Inflammatory macrophage treated with lipopolysaccharide for 4 hours (primary cell): ENCODE data around the gene ZNF850.

Source experiments
- DNase-seq: peaks from one replicate; pipeline ENCODE4 v3.0.0-alpha.2; 2020

ZNF850 gene

GRCh38 chr19:36687214-36688056, 85.2 kb downstream of the ZNF850 start, which contains the start of gene ZNF567:
Gene ZNF567, plus strand, starts transcription at chr19:36687612. Its CDS starts 7,256 bp downstream, at chr19:36694868.
- DNase-seq: peak; percentile 97

DNA sequence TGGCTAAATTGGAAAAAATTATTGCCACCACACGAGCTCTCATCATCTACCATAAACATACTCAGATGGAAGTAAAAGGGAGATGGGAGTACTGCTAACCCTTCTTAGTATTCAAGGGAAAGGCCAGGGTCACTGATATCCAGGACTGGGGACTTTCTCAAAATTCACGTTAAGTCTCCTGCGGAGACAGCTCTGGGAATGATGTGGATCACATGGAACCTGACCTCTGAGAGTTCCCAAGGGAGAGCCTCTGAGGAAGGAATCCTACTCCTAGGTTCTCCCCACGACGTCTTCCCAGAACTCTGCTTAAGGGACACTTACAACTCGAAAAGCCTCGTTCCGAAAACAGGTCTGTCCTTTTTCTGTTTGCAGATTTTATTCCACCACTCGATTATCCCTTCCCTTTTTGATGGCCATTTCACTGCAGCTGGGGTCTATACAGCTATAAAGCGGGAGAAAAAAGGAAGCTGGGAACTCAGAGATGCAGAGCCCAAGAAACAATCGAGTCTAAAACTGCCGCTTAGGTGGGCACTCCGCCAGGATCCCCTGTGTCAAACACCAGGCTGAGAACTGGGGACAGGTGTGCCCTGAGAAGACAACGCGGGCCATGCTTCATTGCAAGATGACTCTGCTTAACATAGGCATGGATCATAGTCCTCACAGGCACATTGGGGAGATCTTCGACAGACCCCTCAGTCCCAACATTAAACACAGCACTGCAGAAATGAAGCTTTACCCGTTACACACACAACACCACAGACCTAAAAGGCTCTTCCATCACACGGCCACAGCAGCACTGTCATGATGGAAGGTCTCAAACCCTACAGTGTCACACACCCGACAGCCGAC, 86.0 kb downstream of the ZNF850 start:
- DNase-seq: no peak

- no peak for DNase-seq
Observed at GRCh38 chr19:36685835-36686234, 86.8 kb downstream of the ZNF850 start.

- DNase-seq: no peak
Observed at GRCh38 chr19:36679455-36679854, 93.2 kb downstream of the ZNF850 start.

DNA sequence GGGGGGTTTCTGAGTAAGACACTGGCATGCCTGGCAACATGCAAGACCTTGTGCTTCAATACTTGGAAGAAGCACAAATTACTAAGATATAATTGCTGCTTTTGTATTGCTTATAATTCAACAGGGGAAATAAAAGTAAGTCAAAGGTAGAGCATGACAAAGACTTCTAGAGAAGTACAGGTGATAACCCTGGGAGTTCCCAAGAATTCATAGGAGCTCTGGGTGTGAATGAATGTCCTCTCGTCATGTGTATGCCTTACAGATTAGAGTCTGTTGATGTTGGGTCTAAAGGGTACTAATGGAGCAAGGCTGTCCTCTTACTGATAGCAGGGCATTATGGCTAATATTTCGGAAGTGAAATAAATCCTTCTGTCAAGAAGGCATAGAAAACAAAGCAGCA, 98.4 kb downstream of the ZNF850 start:
- DNase-seq: no peak

- DNase-seq: no peak
Observed at GRCh38 chr19:36672368-36672767, 100.2 kb downstream of the ZNF850 start.

DNA sequence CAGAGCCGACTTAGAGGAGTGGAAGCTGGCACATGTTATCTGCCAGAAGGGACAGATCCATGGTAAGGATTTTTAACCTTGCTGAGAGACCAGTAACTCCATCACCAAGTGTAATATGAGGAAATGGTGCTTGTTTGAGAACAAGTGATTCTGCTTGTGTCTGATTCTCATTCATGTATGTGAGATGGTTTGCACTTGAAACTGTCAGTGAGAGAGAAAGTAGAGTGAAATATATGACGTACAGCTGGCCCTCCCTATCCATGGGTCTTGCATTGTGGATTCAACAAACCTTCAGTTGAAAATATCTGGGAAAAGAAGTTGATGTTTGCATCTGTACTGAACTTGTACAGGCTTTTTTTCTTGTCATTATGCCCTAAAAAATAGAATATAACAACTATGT, 104.0 kb downstream of the ZNF850 start:
- DNase-seq: no peak

- no peak for DNase-seq
Observed at GRCh38 chr19:36665832-36666231, 106.8 kb downstream of the ZNF850 start.
